HCT116 (cell line): ENCODE results near the gene PADI3.

Experiments used
- EZH2 ChIP-seq: fragments of 200-600 bp; sonication (generic); IDR thresholded peaks from 2 replicates; pipeline ENCODE4 v1.6.1; 2017; ENCODE audit warnings: antibody characterized with exemption, mixed run types
- SRF ChIP-seq: IDR thresholded peaks from 2 replicates; pipeline ENCODE4 v1.6.1; 2012; ENCODE audit warnings: low read depth
- TF ChIP-seq, protein P1 (sequence below), 3 experiments: fragments of 200-600 bp in 1 of 3; sonication (generic) in 1 of 3; IDR thresholded peaks in 2 of 3; conservative IDR thresholded peaks in 1 of 3; 2 replicates each; pipeline ENCODE4 v1.5.1; 2012 to 2017; ENCODE audit warnings: low read depth in 2 of 3, low read length in 2 of 3, antibody characterized with exemption in 1 of 3, borderline replicate concordance in 1 of 3, control low read depth in 1 of 3, mild to moderate bottlenecking in 1 of 3, mixed read lengths in 1 of 3, mixed run types in 1 of 3, moderate library complexity in 1 of 3; ENCODE audit not compliant: insufficient read depth in 1 of 3

DNA sequence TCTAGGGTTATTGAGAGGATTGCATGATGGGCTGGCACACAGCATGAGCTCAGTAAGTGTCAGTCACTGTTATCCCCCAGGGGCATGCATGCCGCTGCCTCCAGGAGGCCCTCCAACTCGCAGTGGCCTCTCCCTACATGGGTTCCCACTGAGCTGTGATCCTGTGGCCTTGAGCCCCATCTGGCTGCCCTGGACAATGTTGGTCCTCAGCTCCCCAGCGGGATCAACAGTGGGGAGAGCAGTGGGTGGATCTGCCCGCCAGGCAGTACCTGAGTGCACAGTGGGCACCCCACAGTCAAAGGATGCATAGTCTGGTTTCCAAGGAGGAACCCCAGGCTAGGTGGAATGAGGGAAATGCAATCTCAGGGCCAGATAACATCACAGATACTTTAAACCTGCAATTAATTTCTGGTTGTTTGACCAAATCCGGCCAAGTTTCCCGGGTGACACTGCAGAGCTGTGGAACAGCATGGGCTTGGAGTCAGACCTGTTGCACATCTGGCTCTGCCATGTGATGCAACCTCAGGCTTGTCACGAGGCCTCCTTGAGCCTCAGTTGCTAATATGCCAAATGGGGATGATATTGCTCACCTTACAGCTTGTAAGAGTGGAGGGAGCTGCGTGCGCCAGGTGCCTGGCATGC lies 9.3 kb downstream of the PADI3 start:
- TF ChIP-seq, protein P1, sequence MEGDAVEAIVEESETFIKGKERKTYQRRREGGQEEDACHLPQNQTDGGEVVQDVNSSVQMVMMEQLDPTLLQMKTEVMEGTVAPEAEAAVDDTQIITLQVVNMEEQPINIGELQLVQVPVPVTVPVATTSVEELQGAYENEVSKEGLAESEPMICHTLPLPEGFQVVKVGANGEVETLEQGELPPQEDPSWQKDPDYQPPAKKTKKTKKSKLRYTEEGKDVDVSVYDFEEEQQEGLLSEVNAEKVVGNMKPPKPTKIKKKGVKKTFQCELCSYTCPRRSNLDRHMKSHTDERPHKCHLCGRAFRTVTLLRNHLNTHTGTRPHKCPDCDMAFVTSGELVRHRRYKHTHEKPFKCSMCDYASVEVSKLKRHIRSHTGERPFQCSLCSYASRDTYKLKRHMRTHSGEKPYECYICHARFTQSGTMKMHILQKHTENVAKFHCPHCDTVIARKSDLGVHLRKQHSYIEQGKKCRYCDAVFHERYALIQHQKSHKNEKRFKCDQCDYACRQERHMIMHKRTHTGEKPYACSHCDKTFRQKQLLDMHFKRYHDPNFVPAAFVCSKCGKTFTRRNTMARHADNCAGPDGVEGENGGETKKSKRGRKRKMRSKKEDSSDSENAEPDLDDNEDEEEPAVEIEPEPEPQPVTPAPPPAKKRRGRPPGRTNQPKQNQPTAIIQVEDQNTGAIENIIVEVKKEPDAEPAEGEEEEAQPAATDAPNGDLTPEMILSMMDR (IDR thresholded peaks at IDR 0.05 in 2 of 3, conservative IDR thresholded peaks at IDR 0.05 in 1 of 3; ENCODE audit: borderline replicate concordance in 1 of 3, insufficient read depth in 1 of 3, low read depth in 2 of 3, low read length in 2 of 3), result no peak
- no peak for TF ChIP-seq EZH2
- no peak for TF ChIP-seq SRF
